Endothelial cell (in vitro differentiated cells): ENCODE data around the gene FARS2. TPM values are rescaled to one million over a fixed set of nuclear protein-coding genes. Genes with fewer than 3 reads are reported as not detected.

ENCODE experiments used
- DNase-seq: peaks from one replicate; pipeline ENCODE4 v3.0.0; 2021; ENCODE audit warnings: low spot score
- H3K27ac Mint-ChIP-seq: one replicate; pipeline ENCODE4 v1.8.0; 2021; ENCODE audit warnings: mixed read lengths, inconsistent platforms; ENCODE audit not compliant: unreplicated experiment
- H3K27me3 Mint-ChIP-seq: one replicate; pipeline ENCODE4 v1.8.0; 2021; ENCODE audit warnings: mild to moderate bottlenecking, moderate library complexity, mixed read lengths, inconsistent platforms; ENCODE audit not compliant: unreplicated experiment
- H3K36me3 Mint-ChIP-seq: one replicate; pipeline ENCODE4 v1.8.0; 2021; ENCODE audit warnings: mild to moderate bottlenecking, low read depth, mixed read lengths, inconsistent platforms; ENCODE audit not compliant: unreplicated experiment
- H3K4me1 Mint-ChIP-seq: one replicate; pipeline ENCODE4 v1.8.0; 2021; ENCODE audit warnings: mild to moderate bottlenecking, mixed read lengths, inconsistent platforms; ENCODE audit not compliant: unreplicated experiment
- H3K4me3 Mint-ChIP-seq: one replicate; pipeline ENCODE4 v1.8.0; 2021; ENCODE audit warnings: mild to moderate bottlenecking, mixed read lengths, inconsistent platforms; ENCODE audit not compliant: unreplicated experiment
- H3K9me3 Mint-ChIP-seq: one replicate; pipeline ENCODE4 v1.8.0; 2021; ENCODE audit warnings: mixed read lengths, inconsistent platforms; ENCODE audit not compliant: unreplicated experiment
- total RNA-seq: library from RNA; stranded (reverse); fragmentation: NEBNext Ultra II Directional; extraction: Animal tissue kit (Norgen Biotek cat#: 25700); gene quantifications from one replicate; pipeline ENCODE4 v1.2.1, GENCODE V29; 2021; ENCODE audit not compliant: unreplicated experiment
- TF ChIP-seq, protein P1 (sequence below): fragments of 200-600 bp; sonication (generic); IDR thresholded peaks from one replicate; pipeline ENCODE4 v1.5.0; 2021; ENCODE audit warnings: antibody characterized with exemption; ENCODE audit not compliant: unreplicated experiment

Gene FARS2
- total RNA-seq, 1 donor from 2014 or later, result 17.8 TPM

GRCh38 chr6:5447921-5448320, 186.6 kb downstream of the FARS2 start:
- no peak for DNase-seq
- Mint-ChIP-seq H3K27ac (no peak overlapping the region), H3K9me3 (no peaks in the 10 kb centered on the region), H3K4me1 (peaks cover 11% of the 10 kb centered on the region), H3K36me3 (no peaks in the 10 kb centered on the region), H3K4me3 (no peak overlapping the region), H3K27me3 (peaks cover 3% of the 10 kb centered on the region)
- TF ChIP-seq, protein P1, sequence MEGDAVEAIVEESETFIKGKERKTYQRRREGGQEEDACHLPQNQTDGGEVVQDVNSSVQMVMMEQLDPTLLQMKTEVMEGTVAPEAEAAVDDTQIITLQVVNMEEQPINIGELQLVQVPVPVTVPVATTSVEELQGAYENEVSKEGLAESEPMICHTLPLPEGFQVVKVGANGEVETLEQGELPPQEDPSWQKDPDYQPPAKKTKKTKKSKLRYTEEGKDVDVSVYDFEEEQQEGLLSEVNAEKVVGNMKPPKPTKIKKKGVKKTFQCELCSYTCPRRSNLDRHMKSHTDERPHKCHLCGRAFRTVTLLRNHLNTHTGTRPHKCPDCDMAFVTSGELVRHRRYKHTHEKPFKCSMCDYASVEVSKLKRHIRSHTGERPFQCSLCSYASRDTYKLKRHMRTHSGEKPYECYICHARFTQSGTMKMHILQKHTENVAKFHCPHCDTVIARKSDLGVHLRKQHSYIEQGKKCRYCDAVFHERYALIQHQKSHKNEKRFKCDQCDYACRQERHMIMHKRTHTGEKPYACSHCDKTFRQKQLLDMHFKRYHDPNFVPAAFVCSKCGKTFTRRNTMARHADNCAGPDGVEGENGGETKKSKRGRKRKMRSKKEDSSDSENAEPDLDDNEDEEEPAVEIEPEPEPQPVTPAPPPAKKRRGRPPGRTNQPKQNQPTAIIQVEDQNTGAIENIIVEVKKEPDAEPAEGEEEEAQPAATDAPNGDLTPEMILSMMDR, result no peak

DNA sequence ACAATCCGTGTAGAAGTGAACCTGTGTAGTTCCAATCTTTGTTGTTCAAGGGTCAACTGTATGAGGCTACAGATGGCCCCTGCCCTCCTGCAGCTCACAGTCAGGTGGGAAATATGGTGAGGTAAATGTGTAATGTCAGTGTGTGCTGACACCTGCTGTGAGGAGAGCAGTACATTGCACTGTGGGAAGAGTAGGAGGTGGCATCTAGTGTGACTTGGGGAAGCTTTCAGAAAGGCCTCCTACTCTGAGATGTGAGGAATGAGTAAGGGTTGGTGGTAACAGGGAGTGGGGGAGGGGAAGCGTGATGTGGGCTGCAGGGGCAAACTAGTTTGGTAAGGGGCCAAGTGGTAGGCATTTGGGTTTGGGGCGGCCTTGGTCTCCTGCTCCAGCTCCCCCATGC, 188.8 kb downstream of the FARS2 start:
- peaks cover 3% of the 10 kb centered on the region for H3K27me3 Mint-ChIP-seq
- no peaks in the 10 kb centered on the region for H3K4me1 Mint-ChIP-seq
- H3K27ac Mint-ChIP-seq, result no peak overlapping the region
- no peaks in the 10 kb centered on the region for H3K36me3 Mint-ChIP-seq
- TF ChIP-seq, protein P1, result no peak
- H3K9me3 Mint-ChIP-seq, result no peaks in the 10 kb centered on the region
- no peak overlapping the region for H3K4me3 Mint-ChIP-seq
- DNase-seq, result no peak

DNA sequence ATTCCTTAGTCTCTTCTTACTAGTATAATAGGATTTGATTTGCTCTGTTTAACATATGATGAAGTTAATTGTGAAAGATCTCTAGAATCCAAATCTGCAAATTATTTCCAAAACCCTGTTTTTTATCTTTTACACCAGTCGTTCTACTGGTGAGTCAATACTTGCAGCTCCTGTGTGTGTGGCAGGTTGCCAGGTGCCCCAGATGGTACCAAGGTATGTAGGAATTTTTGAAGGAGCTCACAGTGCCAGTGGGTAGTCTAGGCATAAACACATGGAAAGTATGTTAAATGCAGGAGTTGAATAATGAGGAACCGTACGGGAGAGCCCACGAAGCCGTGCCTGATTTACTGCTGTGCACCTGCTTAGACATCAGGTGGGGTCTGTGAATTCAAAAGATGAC, 192.2 kb downstream of the FARS2 start:
- TF ChIP-seq, protein P1, result no peak
- no peak overlapping the region for H3K4me3 Mint-ChIP-seq
- no peaks in the 10 kb centered on the region for H3K9me3 Mint-ChIP-seq
- H3K27me3 Mint-ChIP-seq, result no peaks in the 10 kb centered on the region
- no peaks in the 10 kb centered on the region for H3K36me3 Mint-ChIP-seq
- H3K4me1 Mint-ChIP-seq, result peaks cover 5% of the 10 kb centered on the region
- DNase-seq, result no peak
- H3K27ac Mint-ChIP-seq, result no peak overlapping the region

- peaks cover 5% of the 10 kb centered on the region for H3K4me1 Mint-ChIP-seq
- no peak overlapping the region for H3K27ac Mint-ChIP-seq
- TF ChIP-seq, protein P1, result no peak
- H3K27me3 Mint-ChIP-seq, result no peaks in the 10 kb centered on the region
- no peak overlapping the region for H3K4me3 Mint-ChIP-seq
- no peaks in the 10 kb centered on the region for H3K36me3 Mint-ChIP-seq
- no peak for DNase-seq
- no peaks in the 10 kb centered on the region for H3K9me3 Mint-ChIP-seq
These were observed 193.8 kb downstream of the FARS2 start for GRCh38 chr6:5455142-5455541.

- H3K27me3 Mint-ChIP-seq, result no peaks in the 10 kb centered on the region
- H3K36me3 Mint-ChIP-seq, result no peaks in the 10 kb centered on the region
- peaks cover 9% of the 10 kb centered on the region for H3K4me1 Mint-ChIP-seq
- no peak overlapping the region for H3K4me3 Mint-ChIP-seq
- no peak overlapping the region for H3K27ac Mint-ChIP-seq
- DNase-seq, result no peak
- TF ChIP-seq, protein P1, result no peak
- H3K9me3 Mint-ChIP-seq, result no peaks in the 10 kb centered on the region
These were observed 195.7 kb downstream of the FARS2 start for GRCh38 chr6:5457041-5457440.
